B cell (primary cell): ENCODE results near the gene LYRM1. TPM values are rescaled to one million over a fixed set of nuclear protein-coding genes. Genes with fewer than 3 reads are reported as not detected.

Source experiments
- ATAC-seq: fragments of 200-7000 bp; cut with Tn5 transposase; one replicate; pipeline ENCODE4 v1.10.0; 2021; ENCODE audit warnings: low read depth, mild to moderate bottlenecking, moderate number of reproducible peaks, moderate library complexity
- CTCF ChIA-PET: fragments of 350-600 bp; sonication (Branson Sonifier 250); formaldehyde crosslinking; loops from one replicate; lab custom pipeline; 2021; ENCODE audit warnings: antibody characterized with exemption, inconsistent platforms; lab: Charles Lee
- POLR2A ChIA-PET: fragments of 350-600 bp; sonication (Branson Sonifier 250); formaldehyde crosslinking; loops from one replicate; lab custom pipeline; 2021; ENCODE audit warnings: antibody characterized with exemption; lab: Charles Lee
- DNase-seq: peaks from one replicate; pipeline ENCODE4 v3.0.0; 2013
- H2AFZ ChIP-seq: 2 replicates; pipeline ENCODE4 v1.6.1; 2012; ENCODE audit warnings: mild to moderate bottlenecking, low read depth, low read length; ENCODE audit not compliant: insufficient read depth, poor library complexity, severe bottlenecking
- H3K27ac ChIP-seq, 2 donors: 1 replicate in 1 of 2; 2 replicates in 1 of 2; pipeline ENCODE4 v1.5.1; 2012 to 2013; ENCODE audit warnings: low read length in 2 of 2, mild to moderate bottlenecking in 2 of 2, moderate library complexity in 1 of 2
- H3K27me3 ChIP-seq, 4 experiments: fragments of 200-600 bp in 1 of 4; sonication (generic) in 1 of 4; replicated peaks in 1 of 4; 1 replicate in 2 of 4; 2 replicates in 2 of 4; pipeline versions ENCODE4 v1.6.1 to v1.7.0; 2013 to 2016; ENCODE audit warnings: low read length in 3 of 4, mild to moderate bottlenecking in 2 of 4, mixed read lengths in 1 of 4, moderate library complexity in 1 of 4; ENCODE audit not compliant: insufficient read depth in 4 of 4, control insufficient read depth in 3 of 4; ENCODE audit errors: control extremely low read depth in 1 of 4
- H3K36me3 ChIP-seq, 2 experiments: replicated peaks in 1 of 2; 1 replicate in 1 of 2; 2 replicates in 1 of 2; pipeline versions ENCODE4 v1.6.1 to v1.7.1; 2013; ENCODE audit warnings: low read length in 1 of 2; ENCODE audit not compliant: insufficient read depth in 2 of 2, control insufficient read depth in 1 of 2; ENCODE audit errors: control extremely low read depth in 1 of 2, extremely low read depth in 1 of 2
- H3K4me1 ChIP-seq, 2 donors: fragments of 200-600 bp in 1 of 2; sonication (generic) in 1 of 2; 1 replicate in 1 of 2; 2 replicates in 1 of 2; pipeline versions ENCODE4 v1.5.1 to v1.6.1; 2013 to 2017; ENCODE audit warnings: low read length in 2 of 2; ENCODE audit not compliant: control insufficient read depth in 2 of 2, insufficient read depth in 2 of 2
- H3K4me2 ChIP-seq: replicated peaks from 2 replicates; pipeline ENCODE3; 2012; ENCODE audit warnings: mild to moderate bottlenecking, low read depth, low read length; ENCODE audit not compliant: poor library complexity, severe bottlenecking
- H3K4me3 ChIP-seq, 5 experiments: fragments of 200-600 bp in 1 of 5; sonication (generic) in 1 of 5; 1 replicate in 3 of 5; 2 replicates in 2 of 5; pipeline versions ENCODE4 v1.5.1 to v1.7.0; 2011 to 2016; ENCODE audit warnings: low read length in 4 of 5, mild to moderate bottlenecking in 4 of 5, low read depth in 2 of 5, control low read depth in 1 of 5, moderate library complexity in 1 of 5; ENCODE audit not compliant: insufficient read depth in 1 of 5; ENCODE audit errors: control extremely low read depth in 1 of 5, extremely low read depth in 1 of 5
- H3K79me2 ChIP-seq: fragments of 200-600 bp; sonication (generic); one replicate; pipeline ENCODE4 v1.6.0; 2016; ENCODE audit warnings: low read length; ENCODE audit not compliant: control insufficient read depth, insufficient read depth
- H3K9ac ChIP-seq: fragments of 200-600 bp; sonication (generic); 2 replicates; pipeline ENCODE4 v1.6.1; 2017; ENCODE audit warnings: mild to moderate bottlenecking, low read length, moderate library complexity
- H3K9me3 ChIP-seq, 3 donors: one replicate each; pipeline versions ENCODE4 v1.6.1 to v1.7.1; 2013; ENCODE audit warnings: low read length in 2 of 3; ENCODE audit not compliant: control insufficient read depth in 2 of 3, insufficient read depth in 1 of 3; ENCODE audit errors: control extremely low read depth in 1 of 3
- H4K20me1 ChIP-seq: 2 replicates; pipeline ENCODE4 v1.6.0; 2012; ENCODE audit warnings: mild to moderate bottlenecking, low read length; ENCODE audit not compliant: insufficient read depth, control insufficient read depth, poor library complexity, severe bottlenecking
- H3K27ac Mint-ChIP-seq: one replicate; pipeline ENCODE4 v1.8.0; 2021; ENCODE audit warnings: mixed read lengths
- H3K27me3 Mint-ChIP-seq: one replicate; pipeline ENCODE4 v1.8.0; 2021; ENCODE audit warnings: mixed read lengths
- H3K4me1 Mint-ChIP-seq: one replicate; pipeline ENCODE4 v1.8.0; 2021; ENCODE audit warnings: mixed read lengths
- H3K4me3 Mint-ChIP-seq: one replicate; pipeline ENCODE4 v1.8.0; 2021; ENCODE audit warnings: mixed read lengths
- H3K9me3 Mint-ChIP-seq: one replicate; pipeline ENCODE4 v1.8.0; 2022; ENCODE audit warnings: mixed read lengths; ENCODE audit not compliant: insufficient read depth
- CTCF ChIP-seq: fragments of 200-600 bp; IDR thresholded peaks from one replicate; pipeline ENCODE4 v1.8.0; 2022; ENCODE audit warnings: antibody characterized with exemption, mild to moderate bottlenecking
- EZH2 ChIP-seq: IDR thresholded peaks from 2 replicates; pipeline ENCODE4 v1.6.1; 2012; ENCODE audit warnings: borderline replicate concordance, low read depth, mild to moderate bottlenecking, moderate library complexity, low read length; ENCODE audit not compliant: insufficient read depth, poor library complexity, severe bottlenecking
- WGBS: methylation state at CpG from one replicate; pipeline ENCODE4 v1.1.5; 2013; ENCODE audit warnings: missing lambda C conversion rate; ENCODE audit not compliant: insufficient coverage; 5-methylcytosine and 5-hydroxymethylcytosine counted together
- intact Hi-C: fragments of 100-400 bp; cut with micrococcal nuclease; formaldehyde crosslinking; loops from one replicate; pipeline ENCODE4 v1.10.0; 2022
- polyA plus RNA-seq: library from polyadenylated mRNA; depleted of rRNA; stranded (reverse); fragments of >200 nt; gene quantifications from 2 replicates; pipeline ENCODE4 v1.2.3, GENCODE V29; 2012
- total RNA-seq, 2 donors: library from RNA; stranded (reverse); fragments of 120-200 nt in 1 of 2; gene quantifications; 1 replicate in 1 of 2; 2 replicates in 1 of 2; pipeline versions ENCODE4 v1.2.3 to v1.2.4, GENCODE V29; 2013 to 2022

The LYRM1 gene
- total and polyA plus RNA-seq, 2 donors (not counting 1 experiment from before 2014, with no cell fraction given): 20.0 to 21.8 TPM

- Histone ChIP-seq H4K20me1 (peaks cover 28% of the 10 kb centered on the region), H3K27ac (no peak overlapping the region), H3K4me1 (peaks cover 8 to 9% of the 10 kb centered on the region in 2 donors), H3K9ac (no peak overlapping the region), H2AFZ (no peak overlapping the region), H3K79me2 (peaks cover 83% of the 10 kb centered on the region), H3K9me3 (no peaks in the 10 kb centered on the region), H3K27me3 (no peaks in the 10 kb centered on the region), H3K4me3 (no peak overlapping the region), H3K36me3 (peaks cover 0 to 6% of the 10 kb centered on the region in 2 experiments), H3K4me2 (no peak overlapping the region)
- TF ChIP-seq CTCF (no peak), EZH2 (no peak)
- Mint-ChIP-seq H3K4me1 (peaks cover 19% of the 10 kb centered on the region), H3K9me3 (no peaks in the 10 kb centered on the region), H3K4me3 (no peak overlapping the region), H3K27me3 (no peaks in the 10 kb centered on the region), H3K27ac (no peak overlapping the region)
- intact Hi-C loops: no loop called here
- 87% methylated on average over 3 of the region's 3 CpGs for WGBS
- ATAC-seq (no peak), DNase-seq (no peak)
- ChIA-PET POLR2A (no interaction called here), CTCF (no interaction called here)
These were observed 31.7 kb upstream of the LYRM1 start for GRCh38 chr16:20868890-20869289.

GRCh38 chr16:20870122-20870820 lies 30.3 kb upstream of the LYRM1 start:
- Mint-ChIP-seq H3K9me3 (no peaks in the 10 kb centered on the region), H3K27ac (no peak overlapping the region), H3K4me1 (peaks cover 23% of the 10 kb centered on the region), H3K4me3 (no peak overlapping the region), H3K27me3 (no peaks in the 10 kb centered on the region)
- Histone ChIP-seq H3K9me3 (no peaks in the 10 kb centered on the region), H3K27ac (no peak overlapping the region), H3K4me1 (peaks cover 21 to 22% of the 10 kb centered on the region in 2 donors), H3K9ac (no peak overlapping the region), H3K36me3 (peaks cover 0 to 6% of the 10 kb centered on the region in 2 experiments), H4K20me1 (peaks cover 28% of the 10 kb centered on the region), H3K4me3 (no peak overlapping the region), H3K79me2 (peaks cover 75% of the 10 kb centered on the region), H3K4me2 (no peak overlapping the region), H2AFZ (no peak overlapping the region), H3K27me3 (no peaks in the 10 kb centered on the region)
- ChIA-PET CTCF (interaction anchor here (0.6 to 1.9 kb wide), 2 partner anchors 22 to 30 kb away, joined by 3 to 4 read pairs; partner anchors contain the start of gene DCUN1D3), POLR2A (no interaction called here)
- TF ChIP-seq CTCF: no peak
- no peak for TF ChIP-seq EZH2
- intact Hi-C loops: no loop called here
- 67% methylated on average over 2 of the region's 2 CpGs for WGBS
- ATAC-seq: no peak
- DNase-seq: no peak
